Neutrophil (primary cell): ENCODE measurements around the gene SLC34A1.
"Not testable (repeated sequence)": the region's sequence is repeated elsewhere in the genome, so short reads cannot be mapped to it uniquely, and the experiment has no call there.

Source experiments
- H3K27ac ChIP-seq: fragments of 200-600 bp; sonication (generic); 2 replicates; pipeline ENCODE4 v1.5.1; 2016; ENCODE audit warnings: mild to moderate bottlenecking, moderate library complexity
- H3K27me3 ChIP-seq: fragments of 200-600 bp; sonication (generic); 2 replicates; pipeline ENCODE4 v1.6.0; 2016; ENCODE audit warnings: mild to moderate bottlenecking
- H3K36me3 ChIP-seq: fragments of 200-600 bp; sonication (generic); 2 replicates; pipeline ENCODE4 v1.5.1; 2017
- H3K4me1 ChIP-seq, 2 experiments: fragments of 200-600 bp in 1 of 2; sonication (generic) in 1 of 2; 1 replicate in 1 of 2; 2 replicates in 1 of 2; pipeline versions ENCODE4 v1.5.1 to v1.6.1; 2013 to 2016; ENCODE audit warnings: low read depth in 1 of 2, low read length in 1 of 2, mild to moderate bottlenecking in 1 of 2, moderate library complexity in 1 of 2; ENCODE audit not compliant: control insufficient read depth in 1 of 2, insufficient read depth in 1 of 2
- H3K4me3 ChIP-seq, 2 experiments: fragments of 200-600 bp in 1 of 2; sonication (generic) in 1 of 2; 1 replicate in 1 of 2; 2 replicates in 1 of 2; pipeline ENCODE4 v1.5.1; 2013 to 2016; ENCODE audit warnings: low read depth in 1 of 2, low read length in 1 of 2, mild to moderate bottlenecking in 1 of 2, moderate library complexity in 1 of 2
- H3K9me3 ChIP-seq: fragments of 200-600 bp; sonication (generic); 2 replicates; pipeline ENCODE4 v1.5.1; 2016
- TF ChIP-seq, protein P1 (sequence below): fragments of 200-600 bp; sonication (generic); IDR thresholded peaks from 2 replicates; pipeline ENCODE4 v1.5.1; 2016; ENCODE audit warnings: antibody characterized with exemption

SLC34A1 gene

DNA sequence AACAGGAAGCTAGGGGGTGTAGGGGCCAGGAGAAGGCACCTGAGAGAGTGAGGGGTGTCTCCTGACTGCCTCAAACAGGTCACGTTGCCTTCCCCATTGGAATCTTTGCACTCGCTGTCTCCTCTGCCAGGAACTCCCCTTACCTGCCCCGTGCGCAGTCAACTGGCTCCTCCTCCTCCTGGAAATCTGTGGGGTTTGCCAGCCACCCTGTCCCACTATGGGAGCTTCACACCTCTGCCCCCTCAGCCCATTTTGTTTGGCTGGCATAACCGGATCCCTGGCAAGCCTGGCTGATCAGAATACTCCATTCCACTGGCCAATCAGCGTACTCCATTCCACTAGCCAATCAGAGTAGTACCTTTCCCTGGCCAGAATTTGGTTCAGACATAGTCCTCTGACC, 10.4 kb upstream of the SLC34A1 start:
- peak overlapping the region; percentile 81 for H3K27ac ChIP-seq
- no peak overlapping the region for H3K4me3 ChIP-seq
- peaks cover 25 to 47% of the 10 kb centered on the region in 2 experiments for H3K4me1 ChIP-seq
- H3K36me3 ChIP-seq: peaks cover 64% of the 10 kb centered on the region
- H3K27me3 ChIP-seq: no peaks in the 10 kb centered on the region
- TF ChIP-seq, protein P1, sequence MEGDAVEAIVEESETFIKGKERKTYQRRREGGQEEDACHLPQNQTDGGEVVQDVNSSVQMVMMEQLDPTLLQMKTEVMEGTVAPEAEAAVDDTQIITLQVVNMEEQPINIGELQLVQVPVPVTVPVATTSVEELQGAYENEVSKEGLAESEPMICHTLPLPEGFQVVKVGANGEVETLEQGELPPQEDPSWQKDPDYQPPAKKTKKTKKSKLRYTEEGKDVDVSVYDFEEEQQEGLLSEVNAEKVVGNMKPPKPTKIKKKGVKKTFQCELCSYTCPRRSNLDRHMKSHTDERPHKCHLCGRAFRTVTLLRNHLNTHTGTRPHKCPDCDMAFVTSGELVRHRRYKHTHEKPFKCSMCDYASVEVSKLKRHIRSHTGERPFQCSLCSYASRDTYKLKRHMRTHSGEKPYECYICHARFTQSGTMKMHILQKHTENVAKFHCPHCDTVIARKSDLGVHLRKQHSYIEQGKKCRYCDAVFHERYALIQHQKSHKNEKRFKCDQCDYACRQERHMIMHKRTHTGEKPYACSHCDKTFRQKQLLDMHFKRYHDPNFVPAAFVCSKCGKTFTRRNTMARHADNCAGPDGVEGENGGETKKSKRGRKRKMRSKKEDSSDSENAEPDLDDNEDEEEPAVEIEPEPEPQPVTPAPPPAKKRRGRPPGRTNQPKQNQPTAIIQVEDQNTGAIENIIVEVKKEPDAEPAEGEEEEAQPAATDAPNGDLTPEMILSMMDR: no peak
- no peaks in the 10 kb centered on the region for H3K9me3 ChIP-seq

GRCh38 chr5:177374211-177374610, 10.0 kb upstream of the SLC34A1 start:
- Histone ChIP-seq H3K4me3 (no peak overlapping the region), H3K9me3 (no peaks in the 10 kb centered on the region), H3K27me3 (no peaks in the 10 kb centered on the region), H3K27ac (peak overlapping the region; percentile 81), H3K4me1 (peaks cover 25 to 43% of the 10 kb centered on the region in 2 experiments), H3K36me3 (peaks cover 59% of the 10 kb centered on the region)
- TF ChIP-seq, protein P1: no peak

GRCh38 chr5:177375516-177375915, 8.7 kb upstream of the SLC34A1 start:
- not testable (repeated sequence) for H3K4me3 ChIP-seq, H3K27ac ChIP-seq, H3K27me3 ChIP-seq, H3K9me3 ChIP-seq
- peaks cover 22 to 30% of the 10 kb centered on the region in 2 experiments for H3K4me1 ChIP-seq
- peaks cover 46% of the 10 kb centered on the region for H3K36me3 ChIP-seq

GRCh38 chr5:177376107-177376506, 8.1 kb upstream of the SLC34A1 start:
- Histone ChIP-seq H3K36me3 (peaks cover 42% of the 10 kb centered on the region), H3K9me3 (no peaks in the 10 kb centered on the region), H3K27ac (no peak overlapping the region), H3K4me3 (no peak overlapping the region), H3K4me1 (peaks cover 21 to 25% of the 10 kb centered on the region in 2 experiments), H3K27me3 (no peaks in the 10 kb centered on the region)
- TF ChIP-seq, protein P1: no peak

DNA sequence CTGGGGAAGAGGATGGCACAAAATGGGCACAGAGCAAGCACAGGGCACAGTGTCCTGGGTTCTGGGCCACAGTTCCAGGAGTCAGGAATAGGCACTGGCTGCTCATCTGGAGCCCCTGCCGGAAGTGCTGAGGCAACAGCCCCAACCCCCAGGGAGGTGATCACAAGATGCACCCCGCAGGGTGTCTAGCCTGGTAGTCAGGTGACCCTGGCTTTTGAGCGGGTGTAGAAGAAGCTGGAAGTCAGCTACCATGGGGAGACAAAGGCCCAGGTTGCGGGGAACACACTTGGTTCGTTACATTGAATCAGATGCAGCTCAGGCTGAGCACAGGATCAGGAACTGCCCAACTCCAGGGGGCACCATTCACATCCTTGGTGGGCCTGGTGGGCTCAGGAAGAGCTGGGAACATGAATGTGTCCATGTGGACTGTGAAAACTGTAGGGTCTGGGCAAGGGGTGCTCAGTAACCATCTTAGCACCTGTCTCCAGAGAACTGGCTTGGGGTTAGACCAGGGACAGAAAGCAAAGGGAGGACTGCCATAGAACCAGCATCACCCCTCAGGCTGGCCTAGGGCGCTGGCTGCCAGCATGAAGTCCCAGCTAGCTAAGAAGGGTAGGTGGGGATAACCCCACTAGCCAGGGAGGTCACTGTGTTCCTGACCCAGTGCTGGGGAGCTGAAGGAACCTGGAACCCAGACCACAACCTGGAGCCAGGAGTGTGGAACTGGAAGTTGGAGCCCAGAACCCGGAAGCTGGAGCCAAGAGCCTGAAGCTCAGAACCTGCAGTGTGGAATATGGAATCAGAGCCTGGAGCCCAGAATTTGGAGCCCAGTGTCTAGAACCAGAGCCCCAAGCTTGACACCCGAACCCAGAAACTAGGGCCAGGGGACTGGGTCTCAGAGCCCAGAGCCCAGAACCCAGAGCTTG, 6.1 kb upstream of the SLC34A1 start:
- no peak overlapping the region for H3K27ac ChIP-seq

More for the DNA sequence above, 6.1 kb upstream of the SLC34A1 start:
- TF ChIP-seq, protein P1: no peak
- Histone ChIP-seq H3K27me3 (no peaks in the 10 kb centered on the region), H3K9me3 (no peaks in the 10 kb centered on the region), H3K36me3 (peaks cover 22% of the 10 kb centered on the region), H3K4me1 (peaks cover 6 to 10% of the 10 kb centered on the region in 2 experiments), H3K4me3 (no peak overlapping the region)
